CD4-positive, alpha-beta memory T cell (primary cell): ENCODE measurements around the gene GNPAT. TPM values are rescaled to one million over a fixed set of nuclear protein-coding genes. Genes with fewer than 3 reads are reported as not detected.
"Not testable (repeated sequence)": the region's sequence is repeated elsewhere in the genome, so short reads cannot be mapped to it uniquely, and the experiment has no call there.

Source experiments
- CTCF ChIA-PET: fragments of 350-600 bp; sonication (Branson Sonifier 250); formaldehyde crosslinking; loops from one replicate; lab custom pipeline; 2021; ENCODE audit warnings: inconsistent platforms; ENCODE audit not compliant: partially characterized antibody; lab: Charles Lee
- POLR2A ChIA-PET: fragments of 350-600 bp; sonication (Branson Sonifier 250); formaldehyde crosslinking; loops from one replicate; lab custom pipeline; 2021; ENCODE audit not compliant: partially characterized antibody; lab: Charles Lee
- DNase-seq, 5 donors: peaks; one replicate each; pipeline versions ENCODE4 v3.0.0 to v3.0.0-alpha.2; 2020 to 2022; ENCODE audit warnings: mixed read lengths in 1 of 5
- H3K27ac ChIP-seq: one replicate; pipeline ENCODE4 v1.7.0; 2013; ENCODE audit warnings: low read depth, low read length
- H3K27me3 ChIP-seq: 2 replicates; pipeline ENCODE4 v1.7.0; 2013; ENCODE audit warnings: mild to moderate bottlenecking, low read length, moderate library complexity; ENCODE audit not compliant: insufficient read depth
- H3K36me3 ChIP-seq: 2 replicates; pipeline ENCODE4 v1.7.0; 2013; ENCODE audit warnings: mild to moderate bottlenecking, low read length, moderate library complexity; ENCODE audit not compliant: insufficient read depth
- H3K4me1 ChIP-seq: 2 replicates; pipeline ENCODE4 v1.7.0; 2013; ENCODE audit warnings: mild to moderate bottlenecking, low read length, moderate library complexity; ENCODE audit not compliant: insufficient read depth
- H3K4me3 ChIP-seq, 2 donors: one replicate each; pipeline ENCODE4 v1.7.0; 2013; ENCODE audit warnings: low read length in 2 of 2, mild to moderate bottlenecking in 1 of 2
- H3K9me3 ChIP-seq, 2 donors: one replicate each; pipeline ENCODE4 v1.7.0; 2013; ENCODE audit warnings: low read length in 2 of 2, control low read depth in 1 of 2; ENCODE audit not compliant: control insufficient read depth in 1 of 2
- H3K27ac Mint-ChIP-seq, 7 donors: one replicate each; pipeline ENCODE4 v1.8.0; 2020 to 2021; ENCODE audit warnings: mixed read lengths in 7 of 7, mild to moderate bottlenecking in 6 of 7, inconsistent platforms in 3 of 7, moderate library complexity in 3 of 7
- H3K27me3 Mint-ChIP-seq, 2 donors: one replicate each; pipeline ENCODE4 v1.8.0; 2020 to 2021; ENCODE audit warnings: mixed read lengths in 2 of 2
- H3K36me3 Mint-ChIP-seq, 2 donors: one replicate each; pipeline ENCODE4 v1.8.0; 2020 to 2021; ENCODE audit warnings: mixed read lengths in 2 of 2, inconsistent platforms in 1 of 2, mild to moderate bottlenecking in 1 of 2
- H3K4me1 Mint-ChIP-seq, 4 donors: one replicate each; pipeline ENCODE4 v1.8.0; 2020 to 2021; ENCODE audit warnings: mixed read lengths in 4 of 4, mild to moderate bottlenecking in 1 of 4
- H3K4me3 Mint-ChIP-seq, 8 donors: one replicate each; pipeline ENCODE4 v1.8.0; 2020 to 2021; ENCODE audit warnings: mixed read lengths in 8 of 8, mild to moderate bottlenecking in 7 of 8, moderate library complexity in 6 of 8, inconsistent platforms in 3 of 8
- H3K9me3 Mint-ChIP-seq, 8 donors: one replicate each; pipeline ENCODE4 v1.8.0; 2020 to 2021; ENCODE audit warnings: mixed read lengths in 8 of 8, mild to moderate bottlenecking in 5 of 8, inconsistent platforms in 3 of 8, moderate library complexity in 1 of 8
- intact Hi-C: fragments of 100-400 bp; cut with micrococcal nuclease; formaldehyde crosslinking; loops from one replicate; pipeline ENCODE4 v1.15.1; 2023
- polyA plus RNA-seq, 2 donors: library from polyadenylated mRNA; unstranded; fragments of 300-500 nt; fragmentation: Illumina TruSeq; gene quantifications; one replicate each; pipeline ENCODE4 v1.2.3, GENCODE V29; 2021
- total RNA-seq, 2 experiments: library from RNA; stranded (reverse); gene quantifications; one replicate each; pipeline ENCODE4 v1.2.3, GENCODE V29; 2021

Gene GNPAT
- total and polyA plus RNA-seq, 4 experiments from 2014 or later: 35.7 to 51.9 (median 39.0) TPM

DNA sequence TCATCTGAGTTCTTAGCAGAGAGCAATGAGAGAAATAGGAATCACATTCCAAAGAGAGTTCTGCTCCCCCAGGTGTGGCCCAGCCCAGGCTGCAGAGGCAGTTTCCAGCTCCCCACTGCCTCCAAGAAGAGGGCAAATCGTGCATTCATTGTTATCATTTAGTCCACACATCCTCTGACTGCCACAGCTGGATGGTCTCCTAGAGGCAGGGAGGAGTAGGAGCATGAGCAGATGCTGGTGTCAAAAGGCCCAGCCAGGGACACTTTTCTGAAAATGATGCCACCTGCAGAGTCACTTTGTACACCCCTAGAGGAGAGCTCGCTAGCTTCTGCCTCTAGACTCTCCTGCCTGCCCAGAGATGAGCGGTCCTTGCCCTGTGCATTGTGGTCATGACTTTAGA is 33.6 kb upstream of the GNPAT start:
- peaks cover 2 to 16% (median 9%) of the 10 kb centered on the region in 4 donors for H3K4me1 Mint-ChIP-seq
- Histone ChIP-seq H3K4me3 (no peak overlapping the region), H3K27ac (no peak overlapping the region), H3K27me3 (no peaks in the 10 kb centered on the region), H3K4me1 (peaks cover 10% of the 10 kb centered on the region), H3K36me3 (no peaks in the 10 kb centered on the region), H3K9me3 (no peaks in the 10 kb centered on the region)
- H3K9me3 Mint-ChIP-seq: no peaks in the 10 kb centered on the region
- H3K27me3 Mint-ChIP-seq: no peaks in the 10 kb centered on the region
- intact Hi-C loops: no loop called here
- no peak overlapping the region for H3K27ac Mint-ChIP-seq
- POLR2A ChIA-PET: no interaction called here
- no peaks in the 10 kb centered on the region for H3K36me3 Mint-ChIP-seq
- no peak for DNase-seq
- CTCF ChIA-PET: interaction anchor here (1.3 kb wide), 1 partner anchor 564 kb away, joined by 3 read pairs; no protein-coding TSS in a partner anchor
- H3K4me3 Mint-ChIP-seq: no peak overlapping the region

DNA sequence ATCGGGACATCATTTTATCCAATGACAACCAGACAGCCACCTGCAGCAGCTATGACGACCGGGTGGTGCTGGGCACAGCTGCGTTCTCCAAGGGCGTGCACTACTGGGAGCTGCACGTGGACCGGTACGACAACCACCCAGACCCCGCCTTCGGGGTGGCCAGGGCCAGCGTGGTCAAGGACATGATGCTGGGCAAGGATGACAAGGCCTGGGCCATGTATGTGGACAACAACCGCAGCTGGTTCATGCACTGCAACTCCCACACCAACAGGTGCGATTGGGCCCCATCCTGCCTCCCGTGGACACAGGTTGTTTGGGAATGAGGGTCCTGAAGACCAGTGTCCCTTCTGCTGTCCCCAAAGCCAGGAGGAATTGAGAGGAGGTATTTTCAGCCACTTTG is 32.0 kb upstream of the GNPAT start:
- H3K36me3 Mint-ChIP-seq: no peaks in the 10 kb centered on the region
- H3K27me3 Mint-ChIP-seq: no peaks in the 10 kb centered on the region
- POLR2A ChIA-PET: no interaction called here
- Histone ChIP-seq H3K27ac (no peak overlapping the region), H3K27me3 (no peaks in the 10 kb centered on the region), H3K4me3 (no peak overlapping the region), H3K4me1 (peaks cover 10% of the 10 kb centered on the region), H3K36me3 (no peaks in the 10 kb centered on the region), H3K9me3 (no peaks in the 10 kb centered on the region)
- CTCF ChIA-PET: interaction anchor here (1.8 to 2.0 kb wide), 2 partner anchors 230 to 411 kb away, joined by 5 to 6 read pairs; partner anchors contain the start of genes ARV1 and TTC13
- intact Hi-C loops: no loop called here
- H3K9me3 Mint-ChIP-seq: no peaks in the 10 kb centered on the region
- no peak overlapping the region for H3K4me3 Mint-ChIP-seq
- DNase-seq: no peak
- H3K27ac Mint-ChIP-seq: no peak overlapping the region
- H3K4me1 Mint-ChIP-seq: peaks cover 2 to 10% (median 5%) of the 10 kb centered on the region in 4 donors

DNA sequence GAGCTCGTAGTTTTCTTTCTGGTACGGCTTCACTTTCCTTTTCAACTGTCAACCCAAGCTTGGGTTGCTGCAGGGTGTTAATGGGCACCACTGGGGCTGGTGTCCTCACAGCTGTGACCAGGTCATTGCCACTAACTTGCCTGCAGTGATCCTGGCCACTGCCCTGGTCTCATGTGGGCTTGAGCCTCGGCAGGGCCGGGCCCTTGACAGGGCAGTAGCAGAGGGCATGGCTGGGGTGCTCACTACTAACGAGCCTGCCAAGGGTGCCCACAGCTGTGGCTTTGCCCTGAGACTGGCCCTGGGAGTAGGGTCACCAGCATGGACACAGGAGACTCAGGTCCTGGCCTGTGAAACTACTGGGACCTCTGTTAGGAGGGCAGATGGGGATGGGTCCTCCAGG is 31.5 kb upstream of the GNPAT start:
- no peak overlapping the region for H3K4me3 Mint-ChIP-seq
- H3K36me3 Mint-ChIP-seq: no peaks in the 10 kb centered on the region
- POLR2A ChIA-PET: no interaction called here
- no peak for DNase-seq
- no peaks in the 10 kb centered on the region for H3K27me3 Mint-ChIP-seq
- no peak overlapping the region for H3K4me3 ChIP-seq
- H3K4me1 ChIP-seq: peaks cover 10% of the 10 kb centered on the region
- H3K27ac Mint-ChIP-seq: no peak overlapping the region
- intact Hi-C loops: no loop called here
- no peaks in the 10 kb centered on the region for H3K27me3 ChIP-seq
- no peaks in the 10 kb centered on the region for H3K9me3 ChIP-seq
- no peak overlapping the region for H3K27ac ChIP-seq
- CTCF ChIA-PET: interaction anchor here (1.8 to 3.1 kb wide), 4 partner anchors 230 to 412 kb away, joined by 5 to 24 read pairs (median 11); partner anchors contain the start of genes ARV1 and TTC13
- no peaks in the 10 kb centered on the region for H3K36me3 ChIP-seq
- H3K9me3 Mint-ChIP-seq: no peaks in the 10 kb centered on the region
- H3K4me1 Mint-ChIP-seq: peaks cover 2 to 10% (median 5%) of the 10 kb centered on the region in 4 donors

DNA sequence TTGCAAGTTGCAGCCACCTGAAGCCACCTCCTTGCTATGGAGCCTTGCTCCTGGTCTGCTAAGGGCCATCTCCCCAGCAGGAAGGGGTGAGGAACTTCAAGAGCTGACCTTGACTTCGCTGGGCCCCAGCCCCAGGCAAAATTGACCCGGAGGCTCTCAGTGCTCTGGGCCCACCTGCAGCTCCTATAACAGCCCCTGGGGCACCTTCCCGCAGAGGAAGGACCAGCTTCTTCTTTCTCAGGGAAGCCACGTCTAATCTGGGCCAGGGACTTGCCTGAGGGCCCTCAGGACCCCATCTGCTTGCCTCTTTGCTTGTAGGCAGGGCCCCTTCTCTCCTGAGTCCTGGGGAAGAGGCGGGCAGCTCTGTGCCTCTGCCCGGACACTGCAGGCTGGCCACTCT is 30.9 kb upstream of the GNPAT start:
- no peak overlapping the region for H3K27ac Mint-ChIP-seq
- no peak for DNase-seq
- Histone ChIP-seq H3K27ac (no peak overlapping the region), H3K4me1 (peaks cover 10% of the 10 kb centered on the region), H3K9me3 (no peaks in the 10 kb centered on the region), H3K27me3 (no peaks in the 10 kb centered on the region), H3K4me3 (no peak overlapping the region), H3K36me3 (no peaks in the 10 kb centered on the region)
- intact Hi-C loops: loop anchor here (2.0 to 10.0 kb wide), 2 partner anchors 413 to 535 kb away; no protein-coding TSS in a partner anchor
- peaks cover 2 to 10% (median 6%) of the 10 kb centered on the region in 4 donors for H3K4me1 Mint-ChIP-seq
- H3K4me3 Mint-ChIP-seq: peak overlapping the region in 1 of 8 donors; percentile 46
- no peaks in the 10 kb centered on the region for H3K36me3 Mint-ChIP-seq
- H3K9me3 Mint-ChIP-seq: no peaks in the 10 kb centered on the region
- POLR2A ChIA-PET: no interaction called here
- CTCF ChIA-PET: interaction anchor here (0.9 to 3.1 kb wide), 7 partner anchors 26 to 512 kb away, joined by 3 to 24 read pairs (median 5); partner anchors contain the start of genes ARV1 and TTC13
- no peaks in the 10 kb centered on the region for H3K27me3 Mint-ChIP-seq

DNA sequence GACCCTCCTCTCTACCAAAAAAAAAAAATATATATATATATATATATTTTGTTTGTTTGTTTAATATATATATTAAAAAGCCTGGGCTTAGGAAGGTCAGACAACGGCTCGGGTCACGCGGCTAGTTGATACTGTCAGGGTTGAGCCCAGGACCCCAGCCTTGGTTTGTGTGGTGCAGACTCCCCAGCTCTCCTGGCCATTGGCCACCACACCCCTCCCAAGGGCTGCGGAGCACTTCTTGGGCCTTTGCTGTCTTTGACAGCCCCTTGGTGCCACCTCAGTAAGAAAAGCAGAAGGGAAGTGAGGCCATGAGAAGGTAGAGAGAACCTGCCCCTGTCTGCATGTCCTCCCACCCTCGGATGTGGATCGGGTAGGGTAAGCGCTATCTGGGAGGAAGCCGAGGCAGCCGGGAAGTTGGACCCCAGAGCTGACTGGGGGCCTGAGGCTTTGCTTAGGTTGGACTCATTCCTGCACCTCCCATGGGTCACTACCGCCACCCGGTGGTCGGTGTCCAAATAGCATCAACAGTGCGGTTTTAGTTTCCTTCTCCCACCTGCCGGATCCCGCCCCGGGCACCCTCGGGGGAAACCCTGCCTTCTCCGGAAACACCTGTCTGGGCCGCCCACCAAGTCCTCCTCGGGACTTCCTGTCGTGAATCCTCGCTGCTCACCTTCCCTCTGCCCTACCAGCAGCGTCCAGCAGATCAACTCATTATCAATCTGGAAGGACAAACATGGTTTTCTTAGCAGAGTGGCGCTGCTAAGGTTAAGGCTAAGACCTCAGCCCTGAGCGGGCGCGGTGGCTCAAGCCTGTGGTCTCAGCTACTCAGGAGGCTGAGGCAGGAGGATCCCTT is 29.8 kb upstream of the GNPAT start:
- Histone ChIP-seq H3K27ac (no peak overlapping the region), H3K4me1 (peaks cover 10% of the 10 kb centered on the region), H3K36me3 (no peaks in the 10 kb centered on the region), H3K27me3 (no peaks in the 10 kb centered on the region), H3K4me3 (peak overlapping the region in 1 of 2 donors; percentile 27), H3K9me3 (no peaks in the 10 kb centered on the region)
- POLR2A ChIA-PET: interaction anchor here (1.3 kb wide), 1 partner anchor 232 kb away, joined by 4 read pairs; no protein-coding TSS in a partner anchor
- intact Hi-C loops: loop anchor here (1.0 to 10.0 kb wide), 4 partner anchors 294 to 569 kb away; partner anchors contain the start of gene COG2
- Mint-ChIP-seq H3K27me3 (peaks cover 0 to 3% of the 10 kb centered on the region in 2 donors), H3K4me3 (peak overlapping the region; percentile 87 to 95 (median 92)), H3K4me1 (peaks cover 4 to 10% (median 7%) of the 10 kb centered on the region in 4 donors), H3K9me3 (no peaks in the 10 kb centered on the region), H3K36me3 (no peaks in the 10 kb centered on the region), H3K27ac (peak overlapping the region in 5 of 7 donors; percentile 41 to 90 (median 84))
- CTCF ChIA-PET: interaction anchor here (0.9 to 3.1 kb wide), 10 partner anchors 10 to 514 kb away, joined by 3 to 24 read pairs (median 4); partner anchors contain the start of genes ARV1 and TTC13
- DNase-seq: peak; percentile 79 to 87 (median 82)

- CTCF ChIA-PET: interaction anchor here (1.6 to 3.1 kb wide), 4 partner anchors 9 to 295 kb away, joined by 4 to 24 read pairs (median 11); partner anchors contain the start of genes ARV1 and TTC13
- H3K4me1 ChIP-seq, H3K27me3 Mint-ChIP-seq, H3K27ac ChIP-seq, H3K4me3 ChIP-seq, H3K36me3 ChIP-seq, DNase-seq, H3K9me3 Mint-ChIP-seq, POLR2A ChIA-PET, H3K9me3 ChIP-seq, H3K27me3 ChIP-seq, H3K36me3 Mint-ChIP-seq: not testable (repeated sequence)
- peak overlapping the region in 2 of 8 donors; percentile 1 to 95 for H3K4me3 Mint-ChIP-seq
- intact Hi-C loops: loop anchor here (10.0 kb wide), 1 partner anchor 538 kb away; no protein-coding TSS in a partner anchor
- H3K4me1 Mint-ChIP-seq: peaks cover 4 to 10% (median 7%) of the 10 kb centered on the region in 4 donors
- H3K27ac Mint-ChIP-seq: peak overlapping the region in 2 of 7 donors; percentile 8 to 41
These were observed 28.7 kb upstream of the GNPAT start for GRCh38 chr1:231212301-231212700.
